BJ (cell line): Measurements from ENCODE around the gene PARD3B. TPM values are rescaled to one million over a fixed set of nuclear protein-coding genes. Genes with fewer than 3 reads are reported as not detected.

Experiments
- CTCF ChIA-PET: fragments of 350-600 bp; formaldehyde crosslinking; extraction: SDS; loops from one replicate; lab custom pipeline; 2021; ENCODE audit warnings: antibody characterized with exemption, inconsistent platforms; lab: Yijun Ruan, JAX
- POLR2A ChIA-PET: fragments of 300-600 bp; sonication (Branson Sonifier 250); formaldehyde crosslinking; extraction: SDS; loops from one replicate; lab custom pipeline; 2021; ENCODE audit warnings: antibody characterized with exemption; lab: Charles Lee
- DNase-seq: peaks from one replicate; pipeline ENCODE4 v3.0.0-alpha.2; 2011; ENCODE audit warnings: low read depth
- H3K27me3 ChIP-seq: 2 replicates; pipeline ENCODE4 v1.6.0; 2011; ENCODE audit warnings: low read length; ENCODE audit not compliant: control insufficient read depth, insufficient read depth
- H3K36me3 ChIP-seq: 2 replicates; pipeline ENCODE4 v1.5.1; 2011; ENCODE audit warnings: low read length; ENCODE audit not compliant: control insufficient read depth, insufficient read depth
- H3K4me3 ChIP-seq: 2 replicates; pipeline ENCODE4 v1.5.1; 2011; ENCODE audit warnings: low read depth, mild to moderate bottlenecking, control low read depth, low read length
- CTCF ChIP-seq: IDR thresholded peaks from 2 replicates; pipeline ENCODE4 v1.5.1; 2011; ENCODE audit warnings: low read depth, mild to moderate bottlenecking, control low read depth, inconsistent platforms, low read length, moderate library complexity; ENCODE audit not compliant: insufficient read depth
- polyA plus RNA-seq: library from polyadenylated mRNA; depleted of rRNA; stranded (reverse); fragments of >200 nt; gene quantifications from 2 replicates; pipeline ENCODE4 v1.2.3, GENCODE V29; 2011

The PARD3B gene
- polyA plus RNA-seq, 1 experiment = 7.1 TPM

- TF ChIP-seq CTCF = no peak
- CTCF ChIA-PET = interaction anchor here (1.8 kb wide), 1 partner anchor 798 kb away, joined by 5 read pairs; no protein-coding TSS in a partner anchor
- Histone ChIP-seq H3K36me3 (no peaks in the 10 kb centered on the region), H3K27me3 (no peaks in the 10 kb centered on the region), H3K4me3 (no peak overlapping the region)
- POLR2A ChIA-PET = no interaction called here
- DNase-seq = no peak
Measured at GRCh38 chr2:204877691-204878090, 332.4 kb downstream of the PARD3B start.

GRCh38 chr2:204880928-204881327 lies 335.7 kb downstream of the PARD3B start:
- no peaks in the 10 kb centered on the region for H3K27me3 ChIP-seq
- POLR2A ChIA-PET = no interaction called here
- no peaks in the 10 kb centered on the region for H3K36me3 ChIP-seq
- TF ChIP-seq CTCF = no peak
- no peak overlapping the region for H3K4me3 ChIP-seq
- CTCF ChIA-PET = no interaction called here
- no peak for DNase-seq

- ChIA-PET POLR2A (no interaction called here), CTCF (interaction anchor here (1.6 kb wide), 1 partner anchor 10 kb away, joined by 5 read pairs; no protein-coding TSS in a partner anchor)
- no peak for TF ChIP-seq CTCF
- H3K36me3 ChIP-seq = no peaks in the 10 kb centered on the region
- no peak overlapping the region for H3K4me3 ChIP-seq
- DNase-seq = no peak
- no peaks in the 10 kb centered on the region for H3K27me3 ChIP-seq
Measured at GRCh38 chr2:204881655-204882054, 336.4 kb downstream of the PARD3B start.

- no peaks in the 10 kb centered on the region for H3K27me3 ChIP-seq
- TF ChIP-seq CTCF = no peak
- no peak for DNase-seq
- H3K36me3 ChIP-seq = no peaks in the 10 kb centered on the region
- H3K4me3 ChIP-seq = no peak overlapping the region
- CTCF ChIA-PET = no interaction called here
- POLR2A ChIA-PET = no interaction called here
Measured at GRCh38 chr2:204885747-204886146, 340.5 kb downstream of the PARD3B start.

DNA sequence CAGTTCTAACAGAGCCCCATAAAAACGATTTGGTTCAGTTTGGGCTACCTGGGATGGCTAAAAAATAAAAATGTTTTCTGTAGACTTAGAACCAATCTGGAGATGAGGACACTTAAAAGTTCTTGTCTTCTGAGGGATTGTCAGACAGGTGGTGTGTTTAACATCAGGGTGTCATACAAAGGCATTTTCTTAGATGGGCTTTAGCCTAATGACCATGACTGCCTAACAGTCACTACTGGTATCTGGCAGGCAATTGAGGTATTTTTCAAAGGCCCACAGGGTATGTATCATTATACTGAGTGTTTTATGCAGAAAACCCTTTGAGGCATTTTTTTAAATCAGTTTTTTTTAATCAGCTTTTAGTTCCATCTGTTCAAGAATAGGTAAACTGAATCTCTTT lies 341.4 kb downstream of the PARD3B start:
- Histone ChIP-seq H3K36me3 (no peaks in the 10 kb centered on the region), H3K27me3 (no peaks in the 10 kb centered on the region), H3K4me3 (no peak overlapping the region)
- ChIA-PET CTCF (no interaction called here), POLR2A (no interaction called here)
- DNase-seq = no peak
- TF ChIP-seq CTCF = no peak
